ENCODE data around the gene C1orf21. TPM values are rescaled to one million over a fixed set of nuclear protein-coding genes. Genes with fewer than 3 reads are reported as not detected.

C1orf21 gene
- total RNA-seq, 1 experiment from 2014 or later, result 20.1 TPM

DNA sequence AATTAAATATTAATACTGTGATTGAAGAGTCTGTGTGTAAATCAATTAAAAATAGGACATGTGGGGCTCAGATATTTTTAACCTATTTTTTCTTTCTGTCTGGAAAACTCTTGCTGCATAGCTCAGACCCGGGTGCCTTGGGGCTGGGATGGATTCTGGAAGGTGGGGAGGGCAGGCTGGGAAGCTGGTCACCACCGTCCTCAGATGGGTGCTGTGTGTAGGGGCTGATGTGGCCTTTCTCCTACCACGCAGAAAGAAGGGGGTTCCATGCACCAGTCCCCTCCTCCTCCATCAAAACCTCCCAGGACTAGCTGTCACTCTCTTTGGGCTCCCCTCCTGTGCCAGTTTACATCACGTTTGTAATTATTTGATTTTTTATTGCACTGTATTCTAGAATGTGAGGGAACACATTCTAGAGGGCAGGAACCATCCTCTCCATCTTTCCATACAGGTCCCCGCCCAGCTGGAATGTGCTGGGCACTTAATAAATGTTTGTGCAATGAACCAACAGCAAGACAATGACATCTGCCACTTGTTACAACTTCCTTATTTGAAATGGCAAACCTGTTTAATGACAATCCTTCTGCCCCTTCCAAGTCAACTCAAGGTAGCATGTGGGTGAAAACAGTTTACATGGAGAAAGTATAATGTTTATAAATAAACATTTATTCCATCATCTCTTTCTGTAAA is 263.5 kb downstream of the C1orf21 start:
- DNase-seq (ENCODE audit: low read depth), result no peak

DNA sequence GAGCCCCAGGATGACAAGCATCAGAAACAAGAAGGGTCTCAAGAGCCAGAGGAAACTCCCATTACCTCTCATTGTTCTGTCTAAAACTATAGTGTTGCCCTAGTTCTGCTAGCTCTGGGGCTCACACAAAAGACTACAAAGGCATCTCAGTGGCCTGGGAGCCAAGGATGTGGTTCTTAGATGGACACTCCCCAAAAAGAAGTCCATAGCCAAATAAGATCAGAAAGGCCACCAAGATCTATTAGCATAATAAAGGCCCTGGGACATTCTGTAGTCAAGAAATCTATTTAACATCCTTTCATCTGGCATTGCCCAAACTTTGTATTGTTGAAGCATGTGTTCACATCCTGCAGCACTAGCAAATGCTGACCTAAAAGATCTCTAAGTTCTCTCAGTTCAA is 268.4 kb downstream of the C1orf21 start:
- no peak for DNase-seq (ENCODE audit: low read depth)

DNA sequence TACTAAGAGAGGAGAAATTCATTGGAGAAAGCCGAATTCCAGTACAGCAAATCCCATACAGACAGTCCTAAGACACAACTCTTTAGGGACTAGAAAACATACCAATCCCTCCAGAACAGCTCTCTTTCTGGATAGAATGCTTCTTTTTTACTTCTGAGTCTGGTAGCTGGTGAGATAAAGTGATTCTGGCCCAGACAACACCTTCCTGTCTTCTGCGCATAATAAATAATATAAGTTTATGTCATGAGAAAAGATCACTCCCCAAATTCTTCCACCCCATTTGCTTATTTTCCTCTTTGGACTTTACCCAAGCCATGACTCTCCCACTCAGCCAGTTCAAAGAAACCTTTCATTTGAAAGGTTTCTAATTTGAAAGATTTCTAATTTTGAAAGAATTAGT is 269.4 kb downstream of the C1orf21 start:
- DNase-seq (ENCODE audit: low read depth), result no peak

DNA sequence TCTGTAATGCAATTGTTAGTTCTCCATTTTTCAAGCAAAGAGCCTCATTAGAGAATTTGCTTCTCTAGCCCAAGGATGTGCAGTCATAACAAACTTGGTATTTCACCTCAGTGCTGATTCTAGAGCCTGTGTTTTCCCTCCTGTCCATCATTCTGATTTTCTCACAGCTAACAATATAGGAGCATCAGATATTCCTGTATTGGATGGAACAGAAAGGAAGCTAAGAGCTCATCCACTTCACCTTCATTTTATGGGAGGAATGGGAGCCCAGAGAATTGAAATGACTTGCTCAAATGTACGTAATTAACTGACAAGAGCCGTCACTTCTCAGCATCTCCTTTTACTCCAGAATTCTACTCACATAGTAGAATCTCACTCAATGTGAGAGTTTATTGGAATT is 271.2 kb downstream of the C1orf21 start:
- no peak for DNase-seq (ENCODE audit: low read depth)

DNA sequence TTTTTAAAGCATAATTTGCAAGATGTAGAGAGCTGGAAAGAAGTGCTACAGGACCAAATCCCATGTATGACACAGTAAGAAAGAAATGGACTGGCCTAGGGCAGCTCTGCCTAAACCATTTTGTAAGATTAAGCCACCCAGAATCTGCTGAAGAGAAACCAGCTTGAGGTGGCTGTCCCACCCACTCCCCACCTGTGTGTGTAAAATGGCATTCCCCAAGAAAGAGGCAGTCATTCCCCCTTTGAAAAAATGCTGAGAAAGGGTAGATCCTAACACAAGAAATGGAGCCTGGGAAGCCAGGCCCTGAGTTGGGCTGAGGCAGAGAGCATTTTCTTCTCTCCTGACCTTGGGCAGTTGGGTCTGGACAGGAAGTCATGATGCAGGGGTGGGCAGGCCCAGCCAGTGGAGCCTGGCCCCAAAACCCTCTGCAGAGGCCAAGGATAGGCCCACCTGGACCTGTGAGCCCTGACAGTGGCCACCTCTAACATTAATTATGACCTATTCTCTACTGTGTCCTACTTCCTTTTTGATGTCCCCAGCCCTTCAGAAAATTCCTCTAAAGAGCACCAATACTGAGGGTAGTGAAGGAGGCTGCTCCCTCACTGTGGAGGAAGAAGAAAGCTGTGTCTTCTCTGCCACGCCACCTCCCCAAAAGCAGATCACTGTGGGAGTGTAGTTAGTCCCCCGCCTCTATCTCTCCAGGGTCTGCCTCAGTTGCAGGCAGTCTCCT is 273.8 kb downstream of the C1orf21 start:
- DNase-seq (ENCODE audit: low read depth), result no peak

DNA sequence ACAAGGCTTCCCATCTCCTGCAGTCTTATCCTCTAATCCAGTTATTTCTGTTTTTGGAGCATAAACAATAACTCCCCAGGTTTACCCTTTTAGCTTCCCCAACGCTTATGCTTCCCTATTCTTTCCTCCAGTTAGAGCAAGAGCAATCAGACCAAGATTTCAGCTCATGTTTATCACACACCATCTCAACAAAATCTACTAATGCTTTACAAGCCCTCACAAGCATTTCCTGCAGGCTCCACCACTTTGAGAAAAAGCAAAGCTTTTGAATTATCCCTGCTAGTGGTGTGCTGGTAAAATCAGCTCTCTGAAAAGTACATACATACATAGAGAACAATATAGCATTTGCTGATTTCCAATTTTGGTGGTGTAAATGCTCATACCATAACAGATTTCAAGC is 275.0 kb downstream of the C1orf21 start:
- DNase-seq (ENCODE audit: low read depth), result no peak

DNA sequence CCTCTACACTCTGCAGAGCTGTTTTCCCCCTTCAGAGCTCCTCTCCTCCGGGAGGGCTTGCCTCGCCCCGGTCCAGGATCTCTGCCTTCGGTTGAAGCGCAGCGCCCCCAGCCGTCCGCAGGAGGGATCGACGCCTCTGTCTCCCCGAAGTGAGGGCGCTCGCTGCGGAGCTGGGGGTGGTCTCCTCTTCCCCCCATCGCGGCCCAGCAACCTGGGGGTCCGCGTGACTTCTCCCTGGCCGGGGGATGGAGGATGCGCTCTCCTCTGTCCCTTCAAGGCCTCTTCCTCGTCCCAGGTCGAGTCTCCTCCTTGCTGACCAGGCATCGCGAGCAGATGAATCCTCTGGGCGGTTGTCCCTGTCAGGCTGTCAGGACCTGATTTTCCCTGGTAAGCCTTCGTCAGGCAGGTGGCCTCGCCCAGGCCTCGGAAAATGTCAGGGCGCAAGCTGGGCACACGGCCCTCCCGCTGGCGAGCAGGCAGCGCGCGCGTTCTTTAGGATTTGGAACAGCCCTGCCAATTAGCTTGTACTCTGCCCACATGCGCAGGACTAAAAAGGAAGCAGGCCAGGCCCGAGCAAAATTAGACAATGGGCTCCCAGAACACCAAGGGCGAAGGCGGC is 277.3 kb downstream of the C1orf21 start:
- DNase-seq (ENCODE audit: low read depth), result peak; percentile 39

DNA sequence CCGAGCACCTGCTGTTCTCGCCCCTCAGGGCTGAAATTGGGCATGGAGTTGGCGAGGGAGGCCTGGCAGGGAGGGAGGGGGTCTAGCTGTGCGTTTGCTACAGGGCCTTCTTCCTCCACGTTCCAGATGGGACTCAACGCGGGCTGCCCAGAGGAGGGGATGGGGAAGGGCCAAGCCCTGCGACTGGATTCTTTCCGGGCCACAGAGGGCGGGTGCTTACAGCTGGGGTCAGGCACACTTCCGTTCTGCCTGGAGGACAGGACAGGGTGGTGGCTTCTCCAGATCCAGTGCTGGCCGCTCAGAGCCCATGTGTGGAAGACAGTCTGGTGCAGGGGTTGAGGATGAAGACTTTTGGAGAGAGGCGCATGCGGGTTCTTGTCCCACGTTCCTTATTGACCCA is 277.8 kb downstream of the C1orf21 start:
- no peak for DNase-seq (ENCODE audit: low read depth)

DNA sequence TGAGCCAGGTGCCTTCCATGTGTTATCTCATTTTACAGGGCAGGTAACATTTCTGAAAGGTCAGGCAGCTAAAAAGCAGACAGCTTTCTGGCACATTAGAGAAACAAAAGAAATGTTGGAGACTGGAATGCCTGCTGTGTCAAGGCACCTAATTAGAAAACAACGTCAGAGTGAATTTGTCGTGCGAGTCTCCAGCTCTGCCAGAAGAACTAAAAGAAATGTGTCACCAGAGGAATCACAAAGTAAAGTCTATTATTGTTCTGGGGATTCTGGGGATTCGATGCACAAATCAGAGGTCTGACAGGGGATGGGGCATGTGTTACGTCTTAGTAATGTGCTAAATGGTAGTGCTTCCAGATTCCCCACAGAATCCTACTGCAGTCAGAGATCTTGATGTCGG is 278.5 kb downstream of the C1orf21 start:
- no peak for DNase-seq (ENCODE audit: low read depth)

DNA sequence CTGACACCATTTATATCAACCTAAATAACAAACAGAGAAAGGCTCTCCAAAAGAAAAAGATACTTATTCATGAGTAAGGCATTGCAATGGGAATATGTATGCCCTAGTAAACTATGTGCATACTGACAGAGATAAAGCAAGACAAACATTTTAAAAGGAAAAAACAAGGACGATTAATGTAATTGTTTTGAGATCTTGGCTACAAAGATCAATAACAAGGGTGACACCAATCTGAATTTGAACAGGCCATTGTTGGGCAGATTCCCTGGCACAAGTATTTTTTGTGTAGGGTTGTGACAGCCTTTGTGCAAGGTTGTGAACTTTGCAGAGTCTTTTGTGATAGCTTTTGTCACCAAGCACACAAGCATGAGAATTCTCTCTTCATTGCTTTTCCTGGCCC is 282.6 kb downstream of the C1orf21 start:
- DNase-seq (ENCODE audit: low read depth), result no peak

DNA sequence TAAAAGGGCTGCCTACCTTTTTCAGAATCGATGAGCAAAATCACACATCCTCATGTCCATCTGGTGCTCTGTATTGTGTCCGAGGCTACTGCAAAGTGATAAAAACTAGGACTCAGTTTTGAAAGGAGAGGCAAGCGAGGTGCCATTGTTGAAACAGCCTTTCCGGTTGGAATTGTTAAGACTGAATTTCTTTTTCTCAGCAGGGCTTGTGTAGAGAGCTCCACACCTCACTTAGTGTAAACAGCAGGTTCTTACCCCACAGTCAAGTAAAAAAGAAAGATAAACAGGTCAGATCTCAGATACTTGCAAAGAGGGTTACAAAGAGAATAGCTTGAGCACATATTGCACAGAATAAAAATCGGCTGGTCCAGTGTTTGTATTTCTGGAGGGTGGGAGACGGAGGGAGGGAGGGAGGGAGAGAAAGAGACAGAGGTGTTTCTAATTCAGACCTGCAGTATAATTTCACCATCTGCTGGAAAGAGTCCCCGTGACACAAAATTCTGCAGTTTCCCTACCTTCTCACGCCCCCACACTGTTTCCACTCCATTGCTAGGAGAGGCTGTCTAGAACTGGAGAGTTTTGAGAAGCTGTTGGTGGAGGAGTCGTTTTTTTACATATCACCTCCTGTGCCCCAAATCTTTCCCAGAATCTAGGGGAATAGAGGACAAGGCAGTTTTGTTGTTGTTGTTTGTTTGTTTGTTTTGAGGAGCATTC is 285.3 kb downstream of the C1orf21 start:
- DNase-seq (ENCODE audit: low read depth), result no peak

DNA sequence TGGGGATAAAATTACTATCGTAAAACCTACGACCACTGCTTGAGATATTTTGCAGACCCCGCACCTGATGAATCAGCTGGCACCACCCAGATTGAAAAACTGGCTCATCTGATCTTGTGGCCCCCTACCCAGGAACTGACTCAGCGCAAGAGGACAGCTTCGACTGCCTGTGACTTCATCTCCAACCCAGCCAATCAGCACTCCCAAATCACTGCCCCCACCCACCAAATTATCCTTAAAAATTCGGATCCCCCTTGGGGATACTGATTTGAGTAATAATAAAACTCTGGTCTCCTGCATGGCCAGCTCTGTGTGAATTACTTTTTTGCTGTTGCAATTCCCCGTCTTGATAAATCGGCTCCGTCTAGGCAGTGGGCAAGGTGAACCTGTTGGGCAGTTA is 286.5 kb downstream of the C1orf21 start:
- no peak for DNase-seq (ENCODE audit: low read depth)

DNA sequence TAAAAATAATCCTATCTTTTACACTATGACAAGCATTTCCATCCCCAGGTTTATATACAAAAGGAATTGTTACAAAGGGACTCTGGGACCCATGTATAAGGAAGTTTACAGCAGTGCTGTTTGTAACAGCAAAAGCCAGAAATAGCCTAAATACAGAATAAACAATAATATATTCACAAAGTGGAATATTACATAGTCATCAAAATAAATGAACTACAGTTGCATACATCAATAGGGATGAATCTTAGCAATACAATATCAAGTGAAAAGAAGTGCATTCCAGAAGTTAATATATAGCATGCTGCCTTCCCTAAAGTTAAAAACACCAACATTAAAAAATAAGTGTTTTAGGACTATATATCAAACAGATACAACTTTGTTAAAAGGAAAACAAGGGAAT is 290.5 kb downstream of the C1orf21 start:
- no peak for DNase-seq (ENCODE audit: low read depth)

All from RPMI7951 (cell line).